T-cell (primary cell): ENCODE measurements around the gene CCDC185. TPM values are rescaled to one million over a fixed set of nuclear protein-coding genes. Genes with fewer than 3 reads are reported as not detected.

Experiments used
- ATAC-seq, 4 experiments: fragments of 200-7000 bp in 3 of 4; fragments of 150-1000 bp in 1 of 4; cut with Tn5 transposase; replicated peaks in 1 of 4; 1 replicate in 3 of 4; 2 replicates in 1 of 4; pipeline ENCODE4 v1.10.0; 2021; ENCODE audit warnings: moderate library complexity in 3 of 4, mild to moderate bottlenecking in 2 of 4, moderate number of reproducible peaks in 1 of 4
- CTCF ChIA-PET, 2 donors: fragments of 300-600 bp; sonication (Branson Sonifier 250); formaldehyde crosslinking; loops; one replicate each; lab custom pipeline; 2022; ENCODE audit warnings: antibody characterized with exemption in 2 of 2; lab: Charles Lee
- POLR2A ChIA-PET, 2 donors: fragments of 300-600 bp; sonication (Branson Sonifier 250); formaldehyde crosslinking; loops; one replicate each; lab custom pipeline; 2022; ENCODE audit warnings: antibody characterized with exemption in 2 of 2; lab: Charles Lee
- DNase-seq, 35 experiments: peaks; one replicate each; pipeline versions ENCODE4 v3.0.0 to v3.0.0-alpha.2; 2013 to 2023
- H3K27ac ChIP-seq: one replicate; pipeline ENCODE4 v1.5.1; 2013; ENCODE audit warnings: low read length
- H3K27me3 ChIP-seq, 2 experiments: replicated peaks in 1 of 2; 1 replicate in 1 of 2; 2 replicates in 1 of 2; pipeline versions ENCODE4 v1.6.1 to v1.7.0; 2013; ENCODE audit warnings: low read length in 1 of 2, mixed read lengths in 1 of 2; ENCODE audit not compliant: control insufficient read depth in 2 of 2, insufficient read depth in 2 of 2; ENCODE audit errors: extremely low read depth in 1 of 2
- H3K36me3 ChIP-seq, 2 donors: 1 replicate in 1 of 2; 2 replicates in 1 of 2; pipeline versions ENCODE4 v1.6.1 to v1.7.0; 2013; ENCODE audit warnings: low read length in 1 of 2; ENCODE audit not compliant: control insufficient read depth in 2 of 2, insufficient read depth in 1 of 2; ENCODE audit errors: extremely low read depth in 1 of 2
- H3K4me1 ChIP-seq, 2 experiments: 1 replicate in 1 of 2; 2 replicates in 1 of 2; pipeline versions ENCODE4 v1.6.1 to v1.7.0; 2013; ENCODE audit warnings: low read length in 2 of 2, mixed read lengths in 1 of 2; ENCODE audit not compliant: insufficient read depth in 2 of 2, control insufficient read depth in 1 of 2; ENCODE audit errors: extremely low read depth in 1 of 2
- H3K4me3 ChIP-seq, 2 donors: 1 replicate in 1 of 2; 2 replicates in 1 of 2; pipeline versions ENCODE4 v1.5.1 to v1.7.0; 2013; ENCODE audit warnings: mild to moderate bottlenecking in 2 of 2, low read length in 1 of 2, moderate library complexity in 1 of 2; ENCODE audit not compliant: control insufficient read depth in 1 of 2; ENCODE audit errors: extremely low read depth in 1 of 2
- H3K9me3 ChIP-seq: 2 replicates; pipeline ENCODE4 v1.7.0; 2013
- H3K27ac Mint-ChIP-seq, 2 donors: one replicate each; pipeline ENCODE4 v1.8.0; 2020 to 2021; ENCODE audit warnings: mild to moderate bottlenecking in 2 of 2, mixed read lengths in 2 of 2
- H3K27me3 Mint-ChIP-seq, 2 donors: one replicate each; pipeline ENCODE4 v1.8.0; 2021 to 2022; ENCODE audit warnings: mixed read lengths in 2 of 2
- H3K36me3 Mint-ChIP-seq: one replicate; pipeline ENCODE4 v1.8.0; 2021; ENCODE audit warnings: mixed read lengths
- H3K4me1 Mint-ChIP-seq, 3 donors: one replicate each; pipeline ENCODE4 v1.8.0; 2020 to 2022; ENCODE audit warnings: mixed read lengths in 3 of 3, mild to moderate bottlenecking in 1 of 3
- H3K4me3 Mint-ChIP-seq, 3 donors: one replicate each; pipeline ENCODE4 v1.8.0; 2020 to 2022; ENCODE audit warnings: mild to moderate bottlenecking in 3 of 3, mixed read lengths in 3 of 3, moderate library complexity in 3 of 3
- H3K9me3 Mint-ChIP-seq, 3 donors: one replicate each; pipeline ENCODE4 v1.8.0; 2020 to 2022; ENCODE audit warnings: mixed read lengths in 3 of 3
- WGBS: methylation state at CpG from one replicate; pipeline ENCODE4 v1.1.5; 2013; ENCODE audit warnings: missing lambda C conversion rate; ENCODE audit not compliant: insufficient coverage; 5-methylcytosine and 5-hydroxymethylcytosine counted together
- total RNA-seq, 35 experiments: library from RNA in 6 of 35; stranded (reverse) in 6 of 35; fragments of 120-200 nt in 1 of 35; gene quantifications; one replicate each; pipeline versions ENCODE4 v1.2.1 to v1.2.4 and lab custom pipeline; 2013 to 2026

CCDC185 gene
- total RNA-seq, 5 donors from 2014 or later (not counting 1 experiment from before 2014, with no cell fraction given) = not detected

GRCh38 chr1:223411710-223412109, 18.5 kb downstream of the CCDC185 start:
- H3K9me3 ChIP-seq = no peaks in the 10 kb centered on the region
- CTCF ChIA-PET = interaction anchor here in 1 of 2 donors (0.7 kb wide), 1 partner anchor 9 kb away, joined by 3 read pairs; no protein-coding TSS in a partner anchor
- POLR2A ChIA-PET = no interaction called here
- H3K36me3 ChIP-seq = no peaks in the 10 kb centered on the region
- no peak overlapping the region for H3K27ac ChIP-seq
- H3K4me1 Mint-ChIP-seq = peaks cover 0 to under 1% (median 0%) of the 10 kb centered on the region in 3 donors
- no peak for ATAC-seq
- H3K4me1 ChIP-seq = no peaks in the 10 kb centered on the region
- no peak overlapping the region for H3K27ac Mint-ChIP-seq
- DNase-seq = no peak
- H3K4me3 Mint-ChIP-seq = no peak overlapping the region
- no peaks in the 10 kb centered on the region for H3K9me3 Mint-ChIP-seq
- no peak overlapping the region for H3K4me3 ChIP-seq
- no peaks in the 10 kb centered on the region for H3K36me3 Mint-ChIP-seq
- peaks cover 0 to 1% of the 10 kb centered on the region in 2 donors for H3K27me3 Mint-ChIP-seq
- H3K27me3 ChIP-seq = no peaks in the 10 kb centered on the region

- Histone ChIP-seq H3K27ac (no peak overlapping the region), H3K9me3 (no peaks in the 10 kb centered on the region), H3K27me3 (no peaks in the 10 kb centered on the region), H3K4me3 (no peak overlapping the region), H3K4me1 (peaks cover 0 to 2% of the 10 kb centered on the region in 2 experiments), H3K36me3 (no peaks in the 10 kb centered on the region)
- Mint-ChIP-seq H3K27ac (no peak overlapping the region), H3K4me3 (no peak overlapping the region), H3K4me1 (no peaks in the 10 kb centered on the region), H3K36me3 (no peaks in the 10 kb centered on the region), H3K27me3 (no peaks in the 10 kb centered on the region), H3K9me3 (no peaks in the 10 kb centered on the region)
- WGBS = no CpG with 5 or more reads among the region's 2 CpGs
- CTCF ChIA-PET = no interaction called here
- ATAC-seq = no peak
- POLR2A ChIA-PET = no interaction called here
- DNase-seq = no peak
Observed at GRCh38 chr1:223413216-223413615, 20.0 kb downstream of the CCDC185 start.

GRCh38 chr1:223417444-223417843, 24.2 kb downstream of the CCDC185 start:
- no peaks in the 10 kb centered on the region for H3K9me3 ChIP-seq
- Mint-ChIP-seq H3K9me3 (no peaks in the 10 kb centered on the region), H3K4me1 (no peaks in the 10 kb centered on the region), H3K4me3 (no peak overlapping the region), H3K36me3 (no peaks in the 10 kb centered on the region), H3K27me3 (no peaks in the 10 kb centered on the region), H3K27ac (no peak overlapping the region)
- WGBS = no CpG with 5 or more reads among the region's 2 CpGs
- H3K27me3 ChIP-seq = no peaks in the 10 kb centered on the region
- ChIA-PET POLR2A (no interaction called here), CTCF (interaction anchor here in 1 of 2 donors (0.9 kb wide), 1 partner anchor 262 kb away, joined by 3 read pairs; no protein-coding TSS in a partner anchor)
- no peak overlapping the region for H3K4me3 ChIP-seq
- no peaks in the 10 kb centered on the region for H3K36me3 ChIP-seq
- ATAC-seq = no peak
- DNase-seq = no peak
- H3K4me1 ChIP-seq = peaks cover 0 to 4% of the 10 kb centered on the region in 2 experiments
- no peak overlapping the region for H3K27ac ChIP-seq

GRCh38 chr1:223417903-223418663, 24.9 kb downstream of the CCDC185 start:
- 86% methylated on average over 3 of the region's 7 CpGs for WGBS
- no peak overlapping the region for H3K27ac Mint-ChIP-seq

GRCh38 chr1:223419115-223419514, 25.9 kb downstream of the CCDC185 start:
- no peaks in the 10 kb centered on the region for H3K36me3 Mint-ChIP-seq
- POLR2A ChIA-PET = no interaction called here

More at GRCh38 chr1:223417903-223418663, 24.9 kb downstream of the CCDC185 start:
- no peak overlapping the region for H3K4me3 Mint-ChIP-seq
- DNase-seq = no peak
- ATAC-seq = no peak
- no peaks in the 10 kb centered on the region for H3K27me3 Mint-ChIP-seq
- no peaks in the 10 kb centered on the region for H3K4me1 Mint-ChIP-seq
- POLR2A ChIA-PET = no interaction called here
- no peak overlapping the region for H3K27ac ChIP-seq
- H3K36me3 ChIP-seq = no peaks in the 10 kb centered on the region
- H3K27me3 ChIP-seq = no peaks in the 10 kb centered on the region
- no peaks in the 10 kb centered on the region for H3K36me3 Mint-ChIP-seq
- no peaks in the 10 kb centered on the region for H3K9me3 Mint-ChIP-seq
- peaks cover 0 to 4% of the 10 kb centered on the region in 2 experiments for H3K4me1 ChIP-seq
- H3K4me3 ChIP-seq = no peak overlapping the region
- CTCF ChIA-PET = interaction anchor here in 1 of 2 donors (0.9 kb wide), 1 partner anchor 263 kb away, joined by 3 read pairs; no protein-coding TSS in a partner anchor
- no peaks in the 10 kb centered on the region for H3K9me3 ChIP-seq

GRCh38 chr1:223419561-223419960, 26.3 kb downstream of the CCDC185 start:
- WGBS = 79% methylated on average over 7 of the region's 10 CpGs
- peaks cover 0 to 4% of the 10 kb centered on the region in 2 experiments for H3K4me1 ChIP-seq
- POLR2A ChIA-PET = no interaction called here

More at GRCh38 chr1:223419115-223419514, 25.9 kb downstream of the CCDC185 start:
- no peaks in the 10 kb centered on the region for H3K27me3 Mint-ChIP-seq
- Histone ChIP-seq H3K4me3 (no peak overlapping the region), H3K9me3 (no peaks in the 10 kb centered on the region), H3K27ac (no peak overlapping the region), H3K27me3 (no peaks in the 10 kb centered on the region), H3K36me3 (no peaks in the 10 kb centered on the region), H3K4me1 (peaks cover 0 to 4% of the 10 kb centered on the region in 2 experiments)
- 96% methylated on average over 4 of the region's 8 CpGs for WGBS
- no peak overlapping the region for H3K27ac Mint-ChIP-seq
- no peak for ATAC-seq
- no peaks in the 10 kb centered on the region for H3K9me3 Mint-ChIP-seq
- H3K4me3 Mint-ChIP-seq = no peak overlapping the region
- no peaks in the 10 kb centered on the region for H3K4me1 Mint-ChIP-seq
- DNase-seq = no peak
- CTCF ChIA-PET = no interaction called here

More at GRCh38 chr1:223419561-223419960, 26.3 kb downstream of the CCDC185 start:
- no peaks in the 10 kb centered on the region for H3K27me3 ChIP-seq
- H3K27ac ChIP-seq = no peak overlapping the region
- Mint-ChIP-seq H3K4me3 (no peak overlapping the region), H3K27me3 (no peaks in the 10 kb centered on the region), H3K27ac (no peak overlapping the region), H3K4me1 (no peaks in the 10 kb centered on the region), H3K36me3 (no peaks in the 10 kb centered on the region), H3K9me3 (no peaks in the 10 kb centered on the region)
- no peaks in the 10 kb centered on the region for H3K9me3 ChIP-seq
- no peak overlapping the region for H3K4me3 ChIP-seq
- no peak for DNase-seq
- no peaks in the 10 kb centered on the region for H3K36me3 ChIP-seq
- no peak for ATAC-seq
- CTCF ChIA-PET = no interaction called here
